ENCODE results near the gene DEPDC1.

- TF ChIP-seq EGR1 (IDR thresholded peaks at IDR 0.05; ENCODE audit: low read depth) (no peak), CTCF (IDR thresholded peaks at IDR 0.05 in 2 of 3, conservative IDR thresholded peaks at IDR 0.05 in 1 of 3; ENCODE audit: borderline replicate concordance in 1 of 3, insufficient read depth in 1 of 3, low read depth in 2 of 3, low read length in 2 of 3) (no peak), CEBPB (IDR thresholded peaks at IDR 0.05; ENCODE audit: low read depth) (no peak), SP1 (IDR thresholded peaks at IDR 0.05; ENCODE audit: low read depth) (no peak), JUND (IDR thresholded peaks at IDR 0.05) (no peak)
These were observed 12.3 kb downstream of the DEPDC1 start for GRCh38 chr1:68484618-68485017.

All from HCT116 (cell line).